Type B pancreatic cell (in vitro differentiated cells): ENCODE results near the gene ZC2HC1B. TPM values are rescaled to one million over a fixed set of nuclear protein-coding genes. Genes with fewer than 3 reads are reported as not detected.

ENCODE experiments used
- DNase-seq: peaks from one replicate; pipeline ENCODE4 v3.0.0; 2021; ENCODE audit warnings: mixed read lengths; ENCODE audit not compliant: unreplicated experiment; ENCODE audit errors: extremely low spot score
- H3K27ac Mint-ChIP-seq: 2 replicates; pipeline ENCODE4 v1.8.0; 2021; ENCODE audit warnings: mild to moderate bottlenecking, mixed read lengths
- H3K27me3 Mint-ChIP-seq: 2 replicates; pipeline ENCODE4 v1.8.0; 2021; ENCODE audit warnings: mixed read lengths
- H3K36me3 Mint-ChIP-seq: 2 replicates; pipeline ENCODE4 v1.8.0; 2021; ENCODE audit warnings: mixed read lengths
- H3K4me1 Mint-ChIP-seq: one replicate; pipeline ENCODE4 v1.8.0; 2021; ENCODE audit warnings: mixed read lengths; ENCODE audit not compliant: unreplicated experiment
- H3K4me3 Mint-ChIP-seq: 2 replicates; pipeline ENCODE4 v1.8.0; 2021; ENCODE audit warnings: mild to moderate bottlenecking, mixed read lengths
- H3K9me3 Mint-ChIP-seq: 2 replicates; pipeline ENCODE4 v1.8.0; 2021; ENCODE audit warnings: mixed read lengths
- CTCF ChIP-seq: fragments of 200-600 bp; sonication (generic); conservative IDR thresholded peaks from 2 replicates; pipeline ENCODE4 v1.5.0; 2021; ENCODE audit warnings: antibody characterized with exemption, mild to moderate bottlenecking
- total RNA-seq: library from RNA; stranded (reverse); gene quantifications from 2 replicates; pipeline ENCODE4 v1.2.1, GENCODE V29; 2021; ENCODE audit warnings: low replicate concordance

Gene ZC2HC1B
- total RNA-seq, 1 donor from 2014 or later, result 0.34 TPM

GRCh38 chr6:143948208-143948607 lies 83.9 kb downstream of the ZC2HC1B start:
- H3K9me3 Mint-ChIP-seq, result peaks cover 4% of the 10 kb centered on the region
- no peak for TF ChIP-seq CTCF
- H3K4me3 Mint-ChIP-seq, result no peak overlapping the region
- H3K36me3 Mint-ChIP-seq, result peaks cover 37% of the 10 kb centered on the region
- no peaks in the 10 kb centered on the region for H3K27me3 Mint-ChIP-seq
- no peak for DNase-seq
- no peak overlapping the region for H3K27ac Mint-ChIP-seq
- no peaks in the 10 kb centered on the region for H3K4me1 Mint-ChIP-seq

DNA sequence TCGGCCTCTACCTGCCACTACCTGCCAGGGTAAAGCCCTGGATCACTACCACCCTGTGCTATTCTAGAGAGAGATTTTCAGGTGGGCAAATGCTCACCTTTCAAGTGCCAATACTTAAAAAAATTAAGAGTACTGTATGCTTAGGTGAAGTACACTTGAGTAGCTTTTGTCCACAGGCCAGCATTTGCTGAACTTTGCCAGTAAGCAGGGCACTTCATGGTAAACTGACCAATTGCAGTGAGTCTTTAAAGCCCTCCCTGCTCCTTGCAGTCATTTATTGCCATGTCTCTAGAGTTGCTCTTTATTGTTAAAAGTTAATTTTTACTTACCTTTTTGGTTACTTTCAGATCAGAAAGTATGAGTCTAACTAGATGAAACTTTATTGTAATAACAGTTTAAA lies 85.3 kb downstream of the ZC2HC1B start:
- no peak for TF ChIP-seq CTCF
- Mint-ChIP-seq H3K27ac (no peak overlapping the region), H3K36me3 (peaks cover 37% of the 10 kb centered on the region), H3K9me3 (peaks cover 4% of the 10 kb centered on the region), H3K4me1 (no peaks in the 10 kb centered on the region), H3K27me3 (no peaks in the 10 kb centered on the region), H3K4me3 (no peak overlapping the region)
- DNase-seq, result no peak

- TF ChIP-seq CTCF, result no peak
- no peaks in the 10 kb centered on the region for H3K27me3 Mint-ChIP-seq
These were observed 85.7 kb downstream of the ZC2HC1B start for GRCh38 chr6:143949962-143950361.

DNA sequence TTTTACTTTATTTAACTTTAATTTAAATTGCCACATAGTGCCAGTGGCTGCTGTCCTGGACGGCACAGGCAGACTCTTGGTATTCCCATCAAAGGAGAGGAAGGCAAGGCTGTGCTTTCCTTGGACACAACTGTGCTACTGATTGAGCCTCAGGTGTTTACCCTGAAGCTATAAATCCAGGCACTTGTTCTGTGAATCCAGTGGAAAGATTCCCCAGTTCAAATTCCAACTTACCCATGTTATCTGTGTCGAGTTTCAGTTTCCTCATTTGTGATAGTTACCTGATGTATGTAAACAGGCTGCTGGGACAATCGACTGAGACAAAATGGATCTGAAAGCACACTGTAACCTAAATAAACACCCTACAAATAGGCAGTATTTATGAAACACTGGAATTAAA lies 86.6 kb downstream of the ZC2HC1B start:
- Mint-ChIP-seq H3K36me3 (peaks cover 37% of the 10 kb centered on the region), H3K4me3 (no peak overlapping the region), H3K4me1 (no peaks in the 10 kb centered on the region), H3K27me3 (no peaks in the 10 kb centered on the region), H3K9me3 (peaks cover 4% of the 10 kb centered on the region), H3K27ac (no peak overlapping the region)
- DNase-seq, result no peak
- no peak for TF ChIP-seq CTCF

More at GRCh38 chr6:143949962-143950361, 85.7 kb downstream of the ZC2HC1B start:
- Mint-ChIP-seq H3K4me3 (no peak overlapping the region), H3K9me3 (peaks cover 4% of the 10 kb centered on the region), H3K27ac (no peak overlapping the region), H3K4me1 (no peaks in the 10 kb centered on the region), H3K36me3 (peaks cover 37% of the 10 kb centered on the region)
- DNase-seq, result no peak

- no peaks in the 10 kb centered on the region for H3K4me1 Mint-ChIP-seq
- no peak for TF ChIP-seq CTCF
- H3K36me3 Mint-ChIP-seq, result peaks cover 30% of the 10 kb centered on the region
- no peaks in the 10 kb centered on the region for H3K9me3 Mint-ChIP-seq
- no peak overlapping the region for H3K4me3 Mint-ChIP-seq
- no peak for DNase-seq
- H3K27ac Mint-ChIP-seq, result no peak overlapping the region
- no peaks in the 10 kb centered on the region for H3K27me3 Mint-ChIP-seq
These were observed 87.9 kb downstream of the ZC2HC1B start for GRCh38 chr6:143952060-143952778.
